Diencephalon (tissue), 1 donor: ENCODE results near the gene APLNR. TPM values are rescaled to one million over a fixed set of nuclear protein-coding genes. Genes with fewer than 3 reads are reported as not detected.

ENCODE experiments used
- total RNA-seq: library from RNA; depleted of rRNA; stranded (reverse); fragments of >200 nt; gene quantifications from one replicate; pipeline ENCODE4 v1.2.3, GENCODE V29; 2014

The APLNR gene
- total RNA-seq, result 25.1 TPM

DNA sequence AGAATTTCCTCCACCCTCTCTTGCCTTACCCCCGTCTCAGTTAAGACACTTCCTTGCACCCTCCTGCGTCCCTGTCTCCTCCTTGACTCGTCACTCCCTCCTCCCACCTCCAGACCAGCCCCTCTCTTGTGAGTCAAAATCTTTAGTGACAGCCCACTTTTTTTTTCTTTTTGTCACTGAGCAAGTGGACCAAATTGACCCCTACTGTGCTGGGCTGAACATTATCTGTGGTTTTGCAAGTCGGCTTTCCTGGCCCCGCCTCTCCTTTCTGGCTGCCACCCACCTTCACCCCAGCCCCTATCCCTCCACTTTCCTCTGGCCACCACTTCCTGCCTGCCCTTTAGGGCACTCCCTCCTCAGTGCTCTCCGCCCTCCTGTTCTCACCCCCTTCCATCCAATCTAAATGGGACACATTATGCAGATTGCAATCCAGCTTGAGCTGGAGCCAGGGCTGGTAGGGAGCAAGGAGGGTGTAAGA lies at the start of gene APLNR:
APLNR (minus strand) TSS at position 47 of the 478 bp plus-strand sequence. CDS start 246 bp downstream, outside the sequence.

Other genes with a start within 250 kb of the APLNR start
- gene OR5AK2, start 248.3 kb downstream of the APLNR start, total RNA-seq, result not detected
- 26.8 TPM for gene LRRC55, start 55.3 kb downstream of the APLNR start, total RNA-seq
- gene TNKS1BP1, start 87.7 kb upstream of the APLNR start, total RNA-seq, result 22.8 TPM
- 52.8 TPM for gene SSRP1, start 98.6 kb upstream of the APLNR start, total RNA-seq
- 0.23 TPM for gene P2RX3, start 101.1 kb upstream of the APLNR start, total RNA-seq
- not detected for gene PRG3, start 143.9 kb upstream of the APLNR start, total RNA-seq
- gene PRG2, start 153.4 kb upstream of the APLNR start, total RNA-seq, result 0.46 TPM
- 8.8 TPM for gene SLC43A3, start 189.9 kb upstream of the APLNR start, total RNA-seq
- 0.46 TPM for gene RTN4RL2, start 223.3 kb upstream of the APLNR start, total RNA-seq